Natural killer cell treated with Interleukin-12 subunit alpha and Interleukin-12 subunit beta and Interleukin-15 and Interleukin-18, amount 100 ng/mL, for 72 hours (primary cell): ENCODE data around the gene GABRA5. TPM values are rescaled to one million over a fixed set of nuclear protein-coding genes. Genes with fewer than 3 reads are reported as not detected.

Source experiments
- ATAC-seq, 2 donors: fragments of 150-1000 bp; cut with Tn5 transposase in 1 of 2; sonication (Bioruptor Pico), chemical (Tn5 transposase) in 1 of 2; 2 replicates each; pipeline ENCODE4 v1.10.0; 2021
- DNase-seq: peaks from one replicate; pipeline ENCODE4 v3.0.0; 2022; ENCODE audit warnings: low spot score
- H3K27ac Mint-ChIP-seq, 2 donors: 1 replicate in 1 of 2; 2 replicates in 1 of 2; pipeline ENCODE4 v1.8.0; 2022; ENCODE audit warnings: mixed read lengths in 2 of 2, mild to moderate bottlenecking in 1 of 2, moderate library complexity in 1 of 2
- H3K27me3 Mint-ChIP-seq, 2 donors: 1 replicate in 1 of 2; 2 replicates in 1 of 2; pipeline ENCODE4 v1.8.0; 2022; ENCODE audit warnings: mixed read lengths in 2 of 2
- H3K36me3 Mint-ChIP-seq: one replicate; pipeline ENCODE4 v1.8.0; 2022; ENCODE audit warnings: mixed read lengths
- H3K4me1 Mint-ChIP-seq, 2 donors: 1 replicate in 1 of 2; 2 replicates in 1 of 2; pipeline ENCODE4 v1.8.0; 2022; ENCODE audit warnings: low read depth in 2 of 2, mixed read lengths in 2 of 2, mild to moderate bottlenecking in 1 of 2
- H3K4me3 Mint-ChIP-seq: one replicate; pipeline ENCODE4 v1.8.0; 2022; ENCODE audit warnings: mixed read lengths
- H3K9me3 Mint-ChIP-seq: 2 replicates; pipeline ENCODE4 v1.8.0; 2022; ENCODE audit warnings: mixed read lengths
- total RNA-seq, 2 donors: library from RNA; stranded (reverse); gene quantifications; one replicate each; pipeline ENCODE4 v1.2.3, GENCODE V29; 2022

GABRA5 gene
- total RNA-seq, 2 donors from 2014 or later = not detected

DNA sequence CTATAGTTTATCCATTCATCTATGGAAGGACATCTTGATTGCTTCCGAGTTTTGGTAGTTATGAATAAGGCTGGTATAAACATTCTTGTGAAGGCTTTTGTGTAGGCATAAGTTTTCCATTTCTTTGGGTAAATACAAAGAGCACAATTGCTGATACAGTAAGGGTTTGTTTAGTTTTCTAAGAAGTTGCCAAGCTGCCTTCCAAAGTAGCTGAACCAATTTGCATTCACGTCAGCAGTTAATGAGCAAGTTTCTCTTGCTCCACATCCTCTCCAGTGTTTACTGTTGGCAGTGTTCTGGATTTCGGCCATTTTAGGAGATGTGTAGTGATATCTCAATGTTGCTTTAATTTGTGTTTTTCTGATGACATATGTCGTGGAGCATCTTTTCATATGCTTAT lies 34.2 kb downstream of the GABRA5 start:
- H3K27ac Mint-ChIP-seq = no peak overlapping the region
- H3K9me3 Mint-ChIP-seq = peaks cover 17% of the 10 kb centered on the region
- H3K4me3 Mint-ChIP-seq = no peak overlapping the region
- no peak for ATAC-seq
- no peak for DNase-seq
- H3K27me3 Mint-ChIP-seq = no peaks in the 10 kb centered on the region
- H3K36me3 Mint-ChIP-seq = peaks cover 8% of the 10 kb centered on the region
- no peaks in the 10 kb centered on the region for H3K4me1 Mint-ChIP-seq

GRCh38 chr15:26910715-26911114 lies 43.9 kb downstream of the GABRA5 start:
- no peak for DNase-seq
- Mint-ChIP-seq H3K27me3 (no peaks in the 10 kb centered on the region), H3K27ac (no peak overlapping the region), H3K4me1 (no peaks in the 10 kb centered on the region), H3K9me3 (peaks cover 13% of the 10 kb centered on the region), H3K4me3 (no peak overlapping the region), H3K36me3 (peaks cover 10% of the 10 kb centered on the region)
- ATAC-seq = no peak

GRCh38 chr15:26921433-26921832 lies 54.6 kb downstream of the GABRA5 start:
- ATAC-seq = no peak
- DNase-seq = no peak
- Mint-ChIP-seq H3K27ac (no peak overlapping the region), H3K4me1 (no peaks in the 10 kb centered on the region), H3K9me3 (no peaks in the 10 kb centered on the region), H3K36me3 (no peaks in the 10 kb centered on the region), H3K4me3 (no peak overlapping the region), H3K27me3 (no peaks in the 10 kb centered on the region)

GRCh38 chr15:26926081-26926480 lies 59.2 kb downstream of the GABRA5 start:
- ATAC-seq (no peak), DNase-seq (no peak)
- H3K9me3 Mint-ChIP-seq = peaks cover 5% of the 10 kb centered on the region
- no peaks in the 10 kb centered on the region for H3K27me3 Mint-ChIP-seq
- H3K4me1 Mint-ChIP-seq = no peaks in the 10 kb centered on the region
- H3K27ac Mint-ChIP-seq = no peak overlapping the region
- H3K36me3 Mint-ChIP-seq = peaks cover 6% of the 10 kb centered on the region
- no peak overlapping the region for H3K4me3 Mint-ChIP-seq

DNA sequence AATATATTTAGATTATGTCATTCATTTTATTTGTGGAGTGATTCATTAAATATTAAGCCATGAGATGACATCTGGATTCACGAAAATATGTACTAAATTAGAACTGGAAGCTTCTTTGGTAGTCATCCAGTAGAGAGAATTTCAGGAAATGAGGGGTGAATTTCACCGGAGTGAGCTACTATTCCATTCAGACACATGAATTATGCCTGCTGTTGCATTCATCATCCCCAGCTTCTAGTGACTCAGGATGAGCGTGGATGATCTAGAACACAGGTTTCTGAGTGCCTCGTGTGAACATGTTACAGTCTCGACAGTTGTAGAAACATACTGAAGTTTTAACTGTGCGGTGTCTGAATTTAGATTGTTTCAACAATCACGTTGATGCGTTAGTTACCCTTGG lies 61.2 kb downstream of the GABRA5 start:
- no peak overlapping the region for H3K4me3 Mint-ChIP-seq
- ATAC-seq = no peak

GRCh38 chr15:26929588-26929987 lies 62.7 kb downstream of the GABRA5 start:
- Mint-ChIP-seq H3K4me3 (no peak overlapping the region), H3K9me3 (peaks cover 14% of the 10 kb centered on the region), H3K4me1 (no peaks in the 10 kb centered on the region), H3K36me3 (peaks cover 6% of the 10 kb centered on the region), H3K27me3 (no peaks in the 10 kb centered on the region), H3K27ac (no peak overlapping the region)
- DNase-seq (no peak), ATAC-seq (no peak)

More for the DNA sequence above, 61.2 kb downstream of the GABRA5 start:
- H3K27ac Mint-ChIP-seq = no peak overlapping the region
- H3K36me3 Mint-ChIP-seq = peaks cover 6% of the 10 kb centered on the region
- no peaks in the 10 kb centered on the region for H3K4me1 Mint-ChIP-seq
- no peaks in the 10 kb centered on the region for H3K27me3 Mint-ChIP-seq
- DNase-seq = no peak
- H3K9me3 Mint-ChIP-seq = peaks cover 11% of the 10 kb centered on the region

- ATAC-seq (no peak), DNase-seq (no peak)
- Mint-ChIP-seq H3K27me3 (no peaks in the 10 kb centered on the region), H3K27ac (no peak overlapping the region), H3K4me1 (no peaks in the 10 kb centered on the region), H3K36me3 (peaks cover 6% of the 10 kb centered on the region), H3K9me3 (peaks cover 20% of the 10 kb centered on the region), H3K4me3 (no peak overlapping the region)
Observed at GRCh38 chr15:26934848-26935247, 68.0 kb downstream of the GABRA5 start.

DNA sequence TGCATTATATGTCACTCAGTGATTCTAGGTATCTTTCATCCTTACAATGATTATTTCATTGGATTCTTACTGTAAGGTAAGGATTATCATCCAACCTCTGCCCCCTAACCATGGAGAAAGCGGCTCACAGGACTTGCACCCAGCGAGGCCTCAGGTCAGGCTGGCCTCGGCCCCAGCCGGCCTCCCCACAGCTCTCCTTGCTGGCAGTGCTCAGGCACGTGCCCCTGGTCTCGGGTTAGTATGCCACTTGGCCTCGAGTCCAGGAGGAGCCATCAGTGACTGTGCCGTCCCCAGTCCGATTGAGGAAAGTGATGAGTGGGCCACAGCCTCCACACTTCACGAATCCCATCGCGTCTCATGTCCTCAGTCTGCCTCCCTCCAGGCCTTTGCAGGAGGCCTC lies 68.5 kb downstream of the GABRA5 start:
- no peaks in the 10 kb centered on the region for H3K4me1 Mint-ChIP-seq
- H3K4me3 Mint-ChIP-seq = no peak overlapping the region
- peak in 1 of 2 donors; percentile 15 for ATAC-seq
- no peak for DNase-seq
- H3K9me3 Mint-ChIP-seq = peaks cover 18% of the 10 kb centered on the region
- peaks cover 2% of the 10 kb centered on the region for H3K36me3 Mint-ChIP-seq
- no peaks in the 10 kb centered on the region for H3K27me3 Mint-ChIP-seq
- H3K27ac Mint-ChIP-seq = no peak overlapping the region

- no peaks in the 10 kb centered on the region for H3K27me3 Mint-ChIP-seq
- H3K4me3 Mint-ChIP-seq = no peak overlapping the region
- peaks cover 14% of the 10 kb centered on the region for H3K9me3 Mint-ChIP-seq
- ATAC-seq = no peak
- H3K4me1 Mint-ChIP-seq = no peaks in the 10 kb centered on the region
- H3K36me3 Mint-ChIP-seq = no peaks in the 10 kb centered on the region
- no peak overlapping the region for H3K27ac Mint-ChIP-seq
- DNase-seq = no peak
Observed at GRCh38 chr15:26936502-26936901, 69.6 kb downstream of the GABRA5 start.

- Mint-ChIP-seq H3K27ac (no peak overlapping the region), H3K4me3 (no peak overlapping the region), H3K4me1 (no peaks in the 10 kb centered on the region), H3K27me3 (no peaks in the 10 kb centered on the region), H3K36me3 (no peaks in the 10 kb centered on the region), H3K9me3 (peaks cover 10% of the 10 kb centered on the region)
- peak in 1 of 2 donors; percentile 25 for ATAC-seq
- no peak for DNase-seq
Observed at GRCh38 chr15:26937134-26937533, 70.3 kb downstream of the GABRA5 start.

DNA sequence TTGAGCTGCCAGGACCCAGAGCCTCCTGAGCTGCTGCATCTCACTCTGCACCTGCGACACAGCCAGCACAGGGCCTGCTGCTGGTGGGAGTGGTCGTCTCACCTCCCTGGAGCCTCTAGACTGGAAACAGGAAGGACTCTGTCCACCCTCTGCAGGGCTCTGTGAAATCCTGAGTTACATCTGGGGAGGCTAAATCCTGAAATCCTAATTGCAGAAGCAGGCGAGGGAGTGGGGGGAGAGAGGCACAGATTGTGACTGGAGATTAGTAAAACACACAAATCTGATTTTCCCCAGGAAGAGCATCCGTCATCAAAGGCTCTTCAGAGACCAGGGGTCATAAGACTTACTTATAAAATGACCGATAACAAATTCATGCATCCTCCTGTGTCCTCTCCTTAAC lies 72.5 kb downstream of the GABRA5 start:
- no peak overlapping the region for H3K27ac Mint-ChIP-seq
- DNase-seq (no peak), ATAC-seq (no peak)
- no peak overlapping the region for H3K4me3 Mint-ChIP-seq
- H3K27me3 Mint-ChIP-seq = no peaks in the 10 kb centered on the region
- no peaks in the 10 kb centered on the region for H3K4me1 Mint-ChIP-seq
- no peaks in the 10 kb centered on the region for H3K36me3 Mint-ChIP-seq
- H3K9me3 Mint-ChIP-seq = peaks cover 7% of the 10 kb centered on the region

- Mint-ChIP-seq H3K27ac (no peak overlapping the region), H3K4me3 (no peak overlapping the region), H3K36me3 (no peaks in the 10 kb centered on the region), H3K4me1 (no peaks in the 10 kb centered on the region), H3K27me3 (no peaks in the 10 kb centered on the region), H3K9me3 (no peaks in the 10 kb centered on the region)
- ATAC-seq (no peak), DNase-seq (no peak)
Observed at GRCh38 chr15:26941489-26941888, 74.6 kb downstream of the GABRA5 start.

DNA sequence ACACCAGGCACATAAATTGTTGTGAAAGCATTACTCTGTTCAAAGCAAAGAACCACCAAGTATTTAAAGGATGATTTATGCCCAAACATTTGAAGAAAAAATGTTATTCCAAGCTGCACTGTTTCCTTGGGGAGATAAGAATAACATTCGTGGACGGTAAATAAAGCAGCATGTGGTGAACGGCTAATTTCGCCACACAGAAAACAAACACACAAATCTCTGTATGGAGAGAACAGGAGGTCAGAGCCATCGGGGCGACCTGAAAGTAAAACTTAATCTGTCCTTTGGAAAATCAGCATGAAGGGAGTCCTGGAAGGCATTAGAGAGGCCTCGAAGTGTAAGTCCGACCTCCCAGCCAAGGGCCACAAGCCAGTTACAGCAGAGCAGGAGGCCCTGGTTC lies 77.0 kb downstream of the GABRA5 start:
- H3K4me1 Mint-ChIP-seq = no peaks in the 10 kb centered on the region
- no peak overlapping the region for H3K27ac Mint-ChIP-seq
- H3K9me3 Mint-ChIP-seq = no peaks in the 10 kb centered on the region
- ATAC-seq (no peak), DNase-seq (no peak)
- H3K27me3 Mint-ChIP-seq = no peaks in the 10 kb centered on the region
- H3K36me3 Mint-ChIP-seq = no peaks in the 10 kb centered on the region
- H3K4me3 Mint-ChIP-seq = no peak overlapping the region

DNA sequence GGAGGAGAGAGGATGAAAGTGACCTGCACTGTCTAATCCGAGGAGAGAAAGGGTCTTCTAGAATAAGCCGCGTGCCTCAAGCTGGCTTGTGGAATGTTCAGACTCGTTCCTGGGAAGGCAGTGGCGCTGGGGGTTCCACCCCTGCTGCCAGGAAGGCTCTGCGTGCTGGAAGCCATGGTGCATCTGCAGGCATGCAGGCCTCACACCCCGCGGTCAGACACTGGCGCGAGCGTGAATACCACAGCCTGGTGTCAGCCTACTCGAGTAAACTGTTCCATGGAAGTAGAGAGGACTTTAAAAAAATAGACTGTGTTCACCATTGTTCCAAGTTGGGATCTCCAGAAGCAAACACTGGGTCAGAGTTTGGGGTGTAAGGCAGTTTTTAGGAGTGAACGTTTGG lies 78.2 kb downstream of the GABRA5 start:
- no peaks in the 10 kb centered on the region for H3K4me1 Mint-ChIP-seq
- ATAC-seq (no peak), DNase-seq (no peak)
- no peaks in the 10 kb centered on the region for H3K36me3 Mint-ChIP-seq
- H3K9me3 Mint-ChIP-seq = no peaks in the 10 kb centered on the region
- H3K27ac Mint-ChIP-seq = no peak overlapping the region
- no peak overlapping the region for H3K4me3 Mint-ChIP-seq
- no peaks in the 10 kb centered on the region for H3K27me3 Mint-ChIP-seq

GRCh38 chr15:26950001-26950400 lies 83.1 kb downstream of the GABRA5 start:
- no peaks in the 10 kb centered on the region for H3K36me3 Mint-ChIP-seq
- H3K27ac Mint-ChIP-seq = no peak overlapping the region
- H3K9me3 Mint-ChIP-seq = peaks cover 6% of the 10 kb centered on the region
- H3K27me3 Mint-ChIP-seq = no peaks in the 10 kb centered on the region
- no peak overlapping the region for H3K4me3 Mint-ChIP-seq
- ATAC-seq = no peak
- no peaks in the 10 kb centered on the region for H3K4me1 Mint-ChIP-seq
- no peak for DNase-seq
